Subcutaneous preadipocyte (primary cell): ENCODE data around the gene STAP1. TPM values are rescaled to one million over a fixed set of nuclear protein-coding genes. Genes with fewer than 3 reads are reported as not detected.

Source experiments
- small RNA-seq: library from RNA; depleted of rRNA; stranded (forward); fragments of <200 nt; gene quantifications from one replicate; pipeline ENCODE3, GENCODE V24; 2012
- total RNA-seq: library from RNA; depleted of rRNA; stranded (reverse); fragments of >200 nt; gene quantifications from 2 replicates; pipeline ENCODE4 v1.2.3, GENCODE V29; 2012

Gene STAP1
- not detected in 2 replicates for total RNA-seq

DNA sequence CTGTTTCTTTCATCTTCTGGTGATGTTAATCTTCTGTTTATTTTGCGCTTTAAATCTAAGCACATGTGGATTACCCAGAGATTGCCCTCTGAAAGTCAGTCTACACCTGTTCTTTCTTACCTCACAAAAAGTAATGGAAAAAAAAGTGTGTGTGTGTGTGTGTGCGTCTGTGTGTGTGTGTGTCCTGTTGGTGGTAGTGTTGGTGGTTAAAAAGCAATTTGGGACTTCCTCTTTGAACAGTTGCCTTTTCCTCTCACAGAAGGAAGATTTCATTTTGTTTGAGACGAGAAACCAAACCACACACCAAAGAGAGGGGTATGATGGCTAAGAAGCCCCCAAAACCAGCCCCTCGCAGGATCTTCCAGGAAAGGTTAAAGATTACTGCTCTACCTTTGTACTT is at the start of gene STAP1:
Gene STAP1 (plus strand): TSS at position 235 of the 400 bp plus-strand sequence. CDS start 83 bp downstream, at position 318.

DNA sequence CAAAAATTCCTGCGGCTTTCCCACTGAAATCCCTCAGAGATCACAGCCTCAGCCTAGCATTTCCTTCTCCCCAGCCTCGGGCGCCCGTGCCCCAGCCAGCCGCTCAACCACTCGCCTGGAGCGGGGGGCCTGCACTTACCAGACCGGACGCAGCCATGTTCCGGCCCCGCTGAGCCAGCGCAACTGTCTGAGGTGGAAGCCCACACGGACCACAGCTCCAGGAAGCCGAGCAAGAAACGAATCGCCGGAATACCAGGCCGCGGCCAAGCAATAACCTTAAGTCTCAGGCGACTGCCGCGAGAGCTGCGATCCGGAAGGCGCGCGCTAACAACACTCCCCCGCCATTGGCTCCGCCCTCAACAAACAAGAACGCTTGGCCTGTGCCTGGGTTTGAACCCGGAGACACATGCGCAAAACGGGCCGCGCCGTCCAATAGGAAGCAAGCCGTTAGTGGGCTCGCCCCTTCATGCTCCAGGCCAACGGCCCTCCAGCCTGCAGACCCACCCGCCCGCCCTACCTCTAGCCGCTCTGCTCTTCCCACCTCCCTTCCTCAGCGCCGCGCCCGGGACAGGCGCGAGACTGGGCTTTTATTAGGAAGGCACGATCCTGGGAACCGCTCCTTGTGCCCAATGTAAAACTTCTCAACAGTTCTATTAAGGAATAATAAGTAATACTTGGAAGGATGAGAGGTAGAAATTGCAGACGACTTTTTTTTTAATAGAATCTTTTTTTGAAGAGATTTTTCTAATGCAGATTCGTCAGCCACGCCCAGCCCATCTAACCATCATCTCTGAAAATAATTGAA is 13.1 kb upstream of the STAP1 start, which contains the start of gene CENPC:
Gene CENPC (minus strand): TSS at position 305 of the 805 bp plus-strand sequence. CDS start 148 bp downstream, at position 157.

Small RNA genes lying within 50 kb of the gene (small RNA-seq; reads per million reads assigned to genes)
- not detected for gene AC096720.1

Other genes starting within 250 kb of the STAP1 start
- 12.9 and 15.2 TPM in 2 replicates for gene CENPC, start 13.2 kb upstream of the STAP1 start, total RNA-seq
- gene UBA6, start 142.4 kb downstream of the STAP1 start, total RNA-seq: 48.1 and 100 TPM in 2 replicates
- gene GNRHR, start 195.7 kb downstream of the STAP1 start, total RNA-seq: not detected in 2 replicates